GM19351 (cell line): ENCODE measurements around the gene RGS13.
"Not testable (repeated sequence)": the region's sequence is repeated elsewhere in the genome, so short reads cannot be mapped to it uniquely, and the experiment has no call there.

Experiments used
- ATAC-seq: cut with Tn5 transposase; IDR thresholded peaks from one replicate; pipeline ENCODE4 v1.9.1; 2021; ENCODE audit warnings: mild to moderate bottlenecking, moderate library complexity; ENCODE audit not compliant: unreplicated experiment

The RGS13 gene

DNA sequence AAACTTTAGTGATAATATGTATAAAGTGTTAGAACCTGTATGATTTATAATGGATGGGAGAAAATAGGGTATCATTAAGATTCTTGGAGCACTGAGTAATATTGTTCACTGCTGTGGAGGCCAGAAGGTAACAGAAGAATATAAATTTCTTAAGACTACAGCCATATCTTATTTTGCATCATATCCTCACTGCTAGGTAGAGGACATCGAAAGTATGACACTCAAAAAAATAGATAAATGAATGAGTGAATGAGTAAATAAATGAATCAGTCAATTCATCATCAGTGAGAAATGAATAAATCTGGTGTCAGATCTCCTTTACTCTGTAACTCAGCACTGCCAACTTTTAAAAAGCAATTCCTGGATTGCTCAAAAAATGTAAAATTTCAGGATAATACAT, 33.2 kb downstream of the RGS13 start:
- ATAC-seq = no peak

DNA sequence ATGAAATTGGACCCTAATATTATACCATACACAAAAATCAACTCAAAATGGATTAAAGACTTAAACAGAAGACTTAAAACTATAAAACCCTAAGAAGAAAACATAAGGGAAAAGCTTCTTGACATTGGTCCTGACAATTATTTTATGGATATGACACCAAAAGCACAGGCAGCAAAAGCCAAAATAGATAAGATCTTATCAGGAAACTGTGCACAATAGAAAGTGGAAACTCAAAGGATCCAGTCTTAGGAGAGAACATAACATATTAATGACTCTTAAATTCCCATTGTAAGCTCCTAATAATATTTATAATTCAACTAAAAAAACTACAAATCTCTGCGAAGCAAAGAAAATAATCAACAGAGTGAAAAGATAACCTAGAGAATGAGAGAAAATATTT, 39.8 kb downstream of the RGS13 start:
- no peak for ATAC-seq

DNA sequence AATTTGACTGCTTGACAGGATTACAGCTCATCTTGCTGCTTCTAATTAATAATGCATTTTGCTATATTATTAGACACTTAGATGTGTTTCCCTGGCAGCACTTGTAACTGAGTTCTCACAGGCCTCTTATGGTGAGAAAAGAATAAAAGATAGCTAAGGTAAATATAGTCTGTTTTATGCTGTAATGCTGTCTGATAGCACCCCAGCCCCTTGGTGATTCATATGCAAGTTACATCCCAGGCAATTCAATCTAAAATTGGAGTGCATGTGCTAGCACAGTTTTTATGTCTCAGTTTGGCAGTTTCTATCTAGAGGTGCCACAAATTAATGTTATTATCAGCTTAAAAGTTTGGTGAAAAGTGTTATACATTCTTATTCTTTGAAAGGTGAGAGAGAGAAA, 42.2 kb downstream of the RGS13 start:
- ATAC-seq = no peak

DNA sequence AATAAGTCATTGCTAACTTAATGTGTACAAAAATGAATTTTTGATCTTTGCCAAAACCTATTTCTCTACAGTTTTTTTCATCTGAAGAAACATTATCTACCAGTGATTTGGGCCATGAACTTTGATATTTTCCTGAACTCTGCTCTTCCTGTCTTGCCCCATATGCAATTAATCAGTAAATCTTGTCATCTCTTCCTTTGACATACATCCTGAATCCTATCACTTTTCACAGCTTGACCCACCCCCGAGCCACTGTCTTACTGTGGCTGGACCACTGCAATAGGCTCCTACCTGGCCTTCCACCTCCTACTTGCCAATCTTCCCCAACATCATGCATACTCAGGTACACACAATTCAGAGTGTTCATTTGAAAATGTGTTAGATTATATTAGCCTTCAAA, 46.4 kb downstream of the RGS13 start:
- ATAC-seq = no peak

DNA sequence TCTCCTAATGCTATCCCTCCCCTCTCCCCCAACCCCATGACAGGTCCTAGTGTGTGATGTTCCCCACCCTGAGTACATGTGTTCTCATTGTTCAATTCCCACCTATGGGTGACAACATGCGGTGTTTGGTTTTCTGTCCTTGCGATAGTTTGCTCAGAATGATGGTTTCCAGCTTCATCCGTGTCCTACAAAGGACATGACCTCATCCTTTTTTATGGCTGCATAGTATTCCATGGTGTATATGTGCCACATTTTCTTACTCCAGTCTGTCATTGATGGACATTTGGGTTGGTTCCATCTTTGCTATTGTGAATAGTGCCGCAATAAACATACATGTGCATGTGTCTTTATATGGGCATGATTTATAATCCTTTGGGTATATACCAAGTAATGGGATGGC, 47.1 kb downstream of the RGS13 start:
- not testable (repeated sequence) for ATAC-seq

DNA sequence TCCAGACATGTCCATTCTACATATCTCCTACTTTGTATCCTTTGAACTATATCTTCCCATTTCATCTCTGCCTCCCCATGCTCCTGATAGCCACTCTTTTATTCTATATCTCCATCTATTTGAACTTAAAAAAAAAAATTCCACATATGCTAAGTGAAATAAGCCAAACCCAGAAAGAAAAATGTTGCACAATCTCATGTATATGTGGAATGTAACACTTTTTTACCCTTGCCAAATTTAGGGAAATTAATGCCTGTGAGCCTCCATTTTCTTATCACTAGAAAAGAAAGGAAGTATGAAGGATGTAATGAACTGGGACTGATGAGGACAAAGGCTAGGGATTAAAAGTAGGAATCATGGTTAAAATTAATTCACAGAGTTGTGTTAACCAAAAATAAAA, 53.5 kb downstream of the RGS13 start:
- ATAC-seq = no peak

DNA sequence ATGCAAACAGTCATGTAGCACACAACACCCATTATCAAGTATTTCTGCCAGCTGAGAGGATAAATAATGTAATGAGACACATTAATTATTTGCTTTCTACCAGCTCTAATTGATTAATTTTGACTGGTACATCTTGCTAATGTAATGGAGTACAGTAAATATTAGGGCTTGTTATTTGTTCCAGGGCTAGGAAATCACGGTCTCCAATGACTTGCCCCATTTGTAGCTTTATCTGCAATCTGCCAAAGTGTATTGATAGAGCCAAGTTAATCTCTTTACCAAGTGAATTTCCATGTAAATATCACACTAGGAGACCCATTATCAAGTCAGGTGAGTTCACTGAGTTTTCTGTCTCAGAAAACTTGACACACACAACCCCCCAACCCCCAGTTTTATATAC, 55.1 kb downstream of the RGS13 start:
- ATAC-seq = no peak

DNA sequence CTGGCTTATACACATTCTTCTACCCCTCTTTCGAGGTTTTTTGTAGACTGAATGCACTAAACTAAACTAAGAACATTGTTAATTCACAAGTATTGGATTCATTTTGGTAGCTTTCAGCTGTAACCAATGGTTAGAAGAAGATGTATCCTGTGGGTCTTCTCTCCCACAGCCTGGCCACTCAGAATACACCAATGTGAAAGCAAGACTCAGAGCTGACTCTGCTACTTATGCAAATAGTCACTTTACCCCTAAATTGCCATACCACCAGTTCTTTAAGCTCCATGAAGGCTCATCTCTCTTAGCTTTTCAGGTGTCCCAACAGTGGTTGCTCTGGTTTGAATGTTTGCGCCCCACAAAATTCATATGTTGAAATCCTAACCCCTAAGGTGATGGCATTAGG, 60.1 kb downstream of the RGS13 start:
- ATAC-seq = peak; percentile 38

DNA sequence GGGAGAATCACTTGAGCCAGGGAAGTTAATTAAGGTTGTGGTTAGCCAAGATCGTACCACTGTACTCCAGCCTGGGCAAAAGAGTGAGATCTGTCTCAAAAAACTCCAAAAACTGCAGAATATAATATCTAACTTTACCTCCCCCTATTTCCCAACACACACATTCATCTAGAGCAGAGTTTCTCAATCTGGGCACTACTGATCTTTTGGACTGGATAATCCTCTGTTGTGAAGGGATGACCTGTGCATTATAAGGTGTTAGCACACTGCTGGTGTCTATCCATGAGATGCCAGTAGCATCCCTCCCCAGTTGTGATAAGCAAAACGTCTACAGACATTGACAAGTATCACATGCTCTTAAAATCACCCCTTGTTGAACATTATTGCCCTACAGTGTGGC, 61.8 kb downstream of the RGS13 start:
- no peak for ATAC-seq

DNA sequence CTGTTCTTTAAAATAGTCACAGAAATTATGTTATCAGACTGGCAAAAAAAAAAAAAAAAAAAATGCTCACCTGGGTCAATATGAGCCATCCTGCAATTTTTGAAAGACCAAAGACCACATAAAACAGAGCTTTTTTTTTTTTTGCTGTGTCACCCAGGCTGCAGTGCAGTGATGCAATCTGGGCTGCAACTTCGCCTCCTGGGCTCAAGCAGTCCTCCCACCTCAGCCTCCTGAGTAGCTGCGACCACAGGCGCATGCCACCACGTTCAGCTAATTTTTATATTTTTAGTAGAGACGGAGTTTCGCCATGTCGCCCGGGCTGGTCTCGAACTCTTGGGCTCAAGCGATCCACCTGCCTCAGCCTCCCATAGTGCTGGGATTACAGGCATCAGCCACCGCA, 62.8 kb downstream of the RGS13 start:
- no peak for ATAC-seq

DNA sequence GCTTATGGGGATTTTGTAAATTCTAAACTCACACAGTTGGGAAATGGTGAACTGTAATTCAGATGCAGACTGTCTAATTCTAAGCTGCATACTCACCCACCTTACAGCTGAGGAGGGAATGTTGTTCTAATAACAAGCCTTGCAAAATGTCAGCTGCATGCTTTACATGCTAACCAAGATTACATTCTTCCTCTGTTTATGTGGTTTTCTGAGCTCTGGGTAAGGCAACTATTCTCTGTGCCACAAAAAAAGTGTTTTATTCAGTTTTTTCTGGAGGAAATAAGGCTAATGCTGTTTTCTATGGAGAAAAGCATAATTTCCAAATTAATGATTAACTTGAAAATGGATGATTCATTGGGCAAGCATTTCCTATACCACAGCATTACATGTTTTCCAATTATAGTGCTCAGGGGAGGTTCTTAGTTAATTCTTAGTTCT, 64.9 kb downstream of the RGS13 start:
- ATAC-seq = no peak

DNA sequence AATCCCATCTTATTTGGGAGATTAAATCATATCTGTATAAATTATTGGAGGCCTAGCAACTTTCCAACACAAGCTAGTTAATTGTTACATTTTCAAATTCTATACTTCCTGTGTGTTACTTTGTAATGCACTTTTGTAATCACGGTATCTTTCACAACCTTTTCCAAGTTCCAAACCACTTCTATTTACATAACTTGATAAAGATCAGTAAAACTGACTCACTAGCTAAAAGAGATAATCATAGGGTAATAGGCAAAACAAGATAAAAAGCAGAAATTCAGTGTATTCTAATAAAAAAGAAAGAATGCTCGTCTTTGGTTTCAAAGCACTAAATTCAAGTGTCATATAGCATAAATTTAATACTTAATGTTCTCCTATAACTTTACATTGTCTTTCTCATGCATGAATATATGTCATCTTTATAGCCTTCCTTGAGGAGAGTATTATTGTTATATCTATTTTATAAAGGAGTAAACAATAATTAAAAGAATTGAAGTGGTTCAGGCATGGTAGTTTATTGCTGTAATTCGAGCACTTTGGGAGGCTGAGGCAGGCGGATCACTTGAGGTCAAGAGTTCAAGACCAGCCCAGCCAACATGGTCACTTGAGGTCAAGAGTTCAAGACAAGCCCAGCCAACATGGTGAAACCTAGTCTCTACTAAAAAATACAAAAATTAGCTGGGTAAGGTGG, 66.4 kb downstream of the RGS13 start:
- no peak for ATAC-seq

DNA sequence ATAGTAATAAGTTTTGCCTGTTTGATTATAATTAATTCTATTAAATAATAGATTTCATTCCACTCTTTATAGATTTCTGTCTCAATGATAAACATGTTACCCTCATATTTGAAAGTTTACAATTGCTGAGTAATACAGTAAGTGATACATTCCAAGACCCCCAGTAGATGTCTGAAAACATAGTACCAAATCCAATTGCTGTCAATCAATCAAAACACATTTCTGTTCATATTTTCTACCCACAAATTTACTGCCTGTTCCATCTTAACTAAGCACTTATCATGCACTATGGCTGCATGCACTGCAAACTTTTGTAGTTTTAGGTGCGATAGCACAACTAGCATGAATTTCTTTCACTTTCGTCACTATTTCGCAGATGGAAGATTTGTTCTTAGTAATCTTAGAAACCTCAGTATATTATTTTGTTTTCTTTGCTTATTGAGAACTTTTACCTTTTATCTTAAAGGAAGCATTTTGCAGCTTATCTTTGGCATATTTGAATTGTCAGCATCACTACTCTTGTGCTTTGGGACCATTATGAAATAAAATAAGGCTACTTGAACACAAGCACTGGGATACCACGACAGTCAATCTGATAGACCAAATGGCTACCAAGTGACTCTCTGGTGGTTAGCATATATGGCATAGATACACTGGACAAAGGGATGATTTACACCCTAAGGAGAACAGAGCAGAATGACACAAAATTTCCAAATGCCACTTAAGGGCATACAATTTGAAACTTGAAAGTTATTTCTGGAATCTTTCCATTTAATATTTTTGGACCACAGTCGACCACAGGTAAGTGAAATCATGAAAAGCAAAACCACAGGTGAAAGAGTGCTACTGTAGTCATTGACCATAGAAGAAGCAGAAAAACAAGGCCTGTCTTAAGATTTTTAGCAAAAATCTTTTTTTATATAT, 67.6 kb downstream of the RGS13 start:
- peak; percentile 84 for ATAC-seq

DNA sequence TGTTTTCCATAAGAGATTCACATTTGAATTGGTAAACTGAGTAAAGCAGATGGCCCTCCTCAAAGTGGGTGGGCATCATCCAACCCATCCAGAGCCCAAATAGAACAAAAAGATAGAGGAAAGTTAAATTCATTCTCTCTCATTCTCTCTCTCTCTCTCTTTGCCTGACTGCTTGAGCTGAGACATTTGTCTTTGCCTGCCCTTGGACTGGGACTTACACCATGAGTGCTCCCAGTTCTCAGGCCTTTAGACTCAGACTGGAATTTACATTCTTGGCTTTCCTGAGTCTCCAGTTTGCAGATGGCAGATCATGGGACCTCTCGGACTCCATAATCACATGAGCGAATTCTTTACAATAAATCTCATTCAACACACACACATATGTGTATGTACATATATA, 69.6 kb downstream of the RGS13 start:
- ATAC-seq = no peak

DNA sequence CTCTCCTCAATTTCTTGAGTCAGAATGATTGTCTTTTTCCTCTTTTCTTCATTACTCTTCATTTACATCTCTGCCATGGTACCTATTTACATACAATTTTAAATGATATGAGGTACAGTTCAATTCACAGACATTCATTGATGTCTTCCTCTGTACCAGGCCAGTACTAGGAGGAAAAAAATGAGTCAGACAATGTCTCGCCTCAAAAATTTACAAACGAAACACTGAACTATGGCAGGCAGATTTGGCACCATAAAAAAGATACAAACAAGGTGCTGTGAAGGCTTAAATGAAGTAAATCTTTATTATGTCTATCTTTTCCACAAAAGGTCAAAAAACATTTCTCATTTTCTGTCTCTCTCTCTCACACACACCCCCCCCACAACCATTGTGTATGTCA, 71.0 kb downstream of the RGS13 start:
- ATAC-seq = no peak

DNA sequence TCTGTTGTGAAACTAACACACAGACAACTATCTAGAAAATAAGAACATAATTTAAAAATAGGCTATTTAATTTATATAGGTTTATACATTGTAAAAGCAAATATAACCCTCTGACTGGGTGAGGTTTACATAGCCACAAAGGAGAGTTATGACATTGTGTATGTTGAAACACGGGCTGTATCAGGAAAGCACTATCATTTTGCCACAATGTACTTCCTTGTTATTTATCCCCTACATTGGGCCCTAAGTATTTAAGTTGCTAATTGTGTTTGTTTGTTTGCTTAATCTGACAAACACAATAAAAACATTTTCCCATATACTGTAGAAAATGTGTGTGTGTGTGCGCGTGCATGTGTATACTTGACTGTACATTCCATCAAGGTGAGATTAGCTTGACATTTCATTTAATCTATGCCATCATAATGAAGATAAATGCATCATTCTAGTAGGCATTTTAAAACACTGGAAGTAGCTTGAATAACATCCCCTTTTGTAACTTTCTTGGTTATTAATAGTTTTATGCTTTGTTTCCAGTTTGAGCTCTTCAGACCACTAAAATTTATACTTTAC, 72.1 kb downstream of the RGS13 start:
- no peak for ATAC-seq

DNA sequence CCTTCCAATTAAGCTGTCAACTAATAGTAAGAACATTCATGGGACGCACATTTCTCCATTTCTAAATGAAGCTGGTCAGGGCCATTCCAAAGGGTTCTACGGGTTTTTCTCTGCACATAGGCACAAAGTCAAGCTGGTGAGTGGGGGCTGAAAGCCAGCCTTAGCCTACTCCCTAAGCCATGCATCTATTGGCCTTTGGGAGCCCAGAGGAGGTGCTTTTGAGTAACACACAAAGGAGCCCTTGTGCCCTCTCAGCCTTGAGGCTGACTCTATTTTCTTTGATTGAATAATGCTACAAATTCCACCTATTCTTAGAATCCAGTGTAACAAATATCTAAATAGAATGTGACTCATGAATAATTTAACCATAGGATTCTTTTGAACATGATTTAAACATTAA, 73.6 kb downstream of the RGS13 start:
- no peak for ATAC-seq
